GM19239 (cell line): ENCODE measurements around the gene SAA2.
A peak's percentile ranks its signal among the peaks of the same experiment; 100 is the strongest.
"Not testable (repeated sequence)": the region's sequence is repeated elsewhere in the genome, so short reads cannot be mapped to it uniquely, and the experiment has no call there.

Experiments used
- DNase-seq: peaks from one replicate; pipeline ENCODE4 v3.0.0; 2011; ENCODE audit warnings: low spot score; ENCODE audit not compliant: insufficient read length
- FAIRE-seq: peaks from 2 replicates; lab custom pipeline; 2011; peaks lifted over from hg19 to GRCh38; lab: Jason Lieb, UNC

Gene SAA2

DNA sequence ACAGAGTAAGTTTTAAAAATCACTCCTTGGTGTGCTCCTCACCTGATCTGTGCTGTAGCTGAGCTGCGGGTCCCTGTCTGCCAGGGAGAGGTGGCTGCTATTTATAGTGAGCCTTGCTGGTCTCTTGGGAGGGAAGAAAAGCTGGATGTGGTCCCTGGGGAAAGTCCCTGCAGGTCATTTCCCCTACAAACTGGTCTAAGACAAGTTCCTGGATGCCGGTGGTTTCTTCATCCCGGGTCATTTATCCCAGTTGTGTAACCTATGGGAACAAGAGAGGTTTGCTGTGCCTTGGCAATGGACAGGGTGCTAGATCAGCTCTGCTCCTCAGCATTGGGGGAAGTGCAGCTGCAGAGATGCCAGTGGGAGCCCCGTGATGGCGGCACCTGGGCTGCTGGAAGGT, at the start of gene SAA2:
SAA2 (minus strand) TSS at position 108 of the 400 bp plus-strand sequence. CDS start 657 bp downstream, outside the sequence.
- no peak for DNase-seq
- no peak for FAIRE-seq

DNA sequence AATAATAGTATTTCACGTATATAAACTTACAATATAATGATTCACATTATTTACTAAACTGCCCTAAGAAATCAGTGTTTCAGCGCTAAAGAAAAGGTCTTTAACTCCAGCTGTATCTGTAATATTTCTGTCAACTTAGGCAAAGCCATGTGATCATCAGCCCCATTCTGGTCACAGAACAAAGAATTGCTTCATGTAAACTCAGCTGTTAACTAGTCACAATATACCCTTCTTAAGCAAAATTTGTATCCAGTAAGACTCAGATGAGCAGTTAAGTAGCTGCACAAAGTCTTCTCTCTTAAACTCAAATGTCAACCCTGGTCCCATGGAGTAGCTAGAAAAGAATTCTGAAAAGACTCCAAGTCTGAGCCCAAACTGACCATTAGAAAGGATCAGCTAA, 46.8 kb upstream of the SAA2 start:
- DNase-seq (no peak), FAIRE-seq (no peak)

DNA sequence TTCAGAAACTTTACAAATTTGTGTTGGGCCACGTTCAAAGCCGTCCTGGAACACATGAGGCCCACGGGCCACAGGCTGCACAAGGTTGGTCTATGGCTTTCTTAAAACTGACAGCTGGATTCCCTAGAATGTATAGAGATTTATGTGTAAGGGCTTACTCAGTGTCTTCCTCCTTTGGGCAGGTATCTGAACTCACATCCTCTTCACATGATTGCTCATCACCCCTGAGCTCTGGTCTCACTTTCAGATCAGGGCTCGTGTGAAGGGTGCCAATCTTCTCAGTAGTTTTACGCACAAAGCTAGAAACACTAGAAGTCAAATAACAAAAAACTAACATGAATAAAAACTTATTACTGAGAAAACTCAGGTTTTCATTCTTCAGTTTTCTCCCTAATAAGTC, 46.4 kb upstream of the SAA2 start:
- DNase-seq (no peak), FAIRE-seq (no peak)

DNA sequence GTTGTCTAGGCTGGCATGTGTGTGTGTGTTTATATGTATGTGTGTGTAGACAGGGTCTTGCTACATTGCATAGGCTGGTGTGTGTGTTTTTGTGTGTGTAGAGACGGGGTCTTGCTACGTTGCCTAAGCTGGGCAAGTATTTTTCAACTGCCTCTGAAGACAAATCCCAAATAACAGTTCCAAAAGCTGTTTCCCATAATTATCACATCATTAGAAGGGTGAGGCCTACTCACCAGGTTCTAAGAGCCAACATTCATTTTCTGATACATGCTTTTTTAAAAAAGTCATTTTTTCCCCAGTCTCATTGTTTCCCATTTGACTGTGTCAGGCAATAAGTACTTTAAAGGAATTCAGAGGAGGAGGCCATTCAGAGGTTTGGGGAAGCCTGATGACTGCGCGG, 40.4 kb upstream of the SAA2 start:
- no peak for DNase-seq
- no peak for FAIRE-seq

DNA sequence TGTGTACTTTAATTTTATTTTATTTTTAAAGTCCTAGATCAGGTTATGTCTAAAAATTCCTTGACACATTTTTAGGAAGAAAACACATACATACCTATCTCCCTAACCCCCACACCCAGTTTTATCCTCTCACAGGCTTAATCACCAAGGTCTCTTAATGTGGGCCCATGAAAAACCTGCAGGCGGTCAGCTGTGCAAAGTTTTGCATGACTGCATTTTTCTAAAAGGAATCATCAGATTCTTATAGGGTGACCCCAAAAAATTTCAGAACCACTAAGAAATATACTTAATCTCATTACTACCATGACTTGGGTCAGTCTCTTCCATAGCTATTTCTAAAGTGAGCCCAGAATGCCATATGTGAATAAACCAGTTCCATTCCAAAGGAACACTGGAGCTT, 37.4 kb upstream of the SAA2 start:
- FAIRE-seq, result no peak
- no peak for DNase-seq

DNA sequence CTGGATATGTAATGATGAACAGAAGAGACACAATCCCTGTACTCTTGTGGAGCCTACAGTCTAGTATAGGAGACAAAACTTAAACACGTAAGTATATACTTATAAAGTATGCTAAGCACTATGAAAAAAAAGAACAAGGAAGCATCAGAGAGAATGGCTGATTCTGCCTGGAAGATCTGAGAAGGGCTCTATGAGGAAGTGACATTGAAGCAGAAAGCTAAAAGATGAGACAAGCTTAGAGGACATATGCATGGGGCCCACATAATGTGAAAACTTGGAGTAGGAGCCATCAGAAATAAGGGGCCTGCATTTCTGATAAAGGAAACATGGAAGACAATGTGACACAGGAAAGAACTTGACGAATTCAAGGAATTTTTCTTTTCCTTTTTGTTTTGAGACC, 34.2 kb upstream of the SAA2 start:
- DNase-seq, result no peak
- peak; percentile 49 for FAIRE-seq

DNA sequence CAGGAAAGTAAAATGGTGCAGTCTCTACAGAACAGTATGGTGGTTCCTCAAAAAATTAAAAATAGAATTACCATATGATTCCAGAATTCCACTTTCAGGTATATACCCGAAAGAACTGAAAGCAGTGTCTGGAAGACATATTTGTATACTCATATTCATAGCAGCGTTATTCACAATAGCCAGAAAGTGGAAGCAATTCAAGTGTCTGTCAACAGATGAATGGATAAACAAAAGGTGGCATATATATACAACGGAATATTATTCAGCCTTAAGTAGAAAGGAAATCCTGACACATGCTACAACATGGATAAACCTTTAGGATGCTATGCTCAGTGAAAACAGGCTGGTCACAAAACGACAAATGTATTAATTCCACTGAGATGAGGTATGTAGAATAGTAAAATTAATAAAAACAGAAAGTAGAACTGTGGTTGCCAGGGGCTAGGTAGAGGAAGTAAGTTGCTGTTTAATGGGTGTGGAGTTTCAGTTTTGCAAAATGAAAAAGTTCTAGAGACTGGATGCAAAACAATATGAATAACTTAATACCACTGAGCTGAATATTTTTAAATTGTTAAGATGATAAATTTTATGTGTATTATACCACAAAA, 32.1 kb upstream of the SAA2 start:
- DNase-seq (no peak), FAIRE-seq (peak; percentile 97)

DNA sequence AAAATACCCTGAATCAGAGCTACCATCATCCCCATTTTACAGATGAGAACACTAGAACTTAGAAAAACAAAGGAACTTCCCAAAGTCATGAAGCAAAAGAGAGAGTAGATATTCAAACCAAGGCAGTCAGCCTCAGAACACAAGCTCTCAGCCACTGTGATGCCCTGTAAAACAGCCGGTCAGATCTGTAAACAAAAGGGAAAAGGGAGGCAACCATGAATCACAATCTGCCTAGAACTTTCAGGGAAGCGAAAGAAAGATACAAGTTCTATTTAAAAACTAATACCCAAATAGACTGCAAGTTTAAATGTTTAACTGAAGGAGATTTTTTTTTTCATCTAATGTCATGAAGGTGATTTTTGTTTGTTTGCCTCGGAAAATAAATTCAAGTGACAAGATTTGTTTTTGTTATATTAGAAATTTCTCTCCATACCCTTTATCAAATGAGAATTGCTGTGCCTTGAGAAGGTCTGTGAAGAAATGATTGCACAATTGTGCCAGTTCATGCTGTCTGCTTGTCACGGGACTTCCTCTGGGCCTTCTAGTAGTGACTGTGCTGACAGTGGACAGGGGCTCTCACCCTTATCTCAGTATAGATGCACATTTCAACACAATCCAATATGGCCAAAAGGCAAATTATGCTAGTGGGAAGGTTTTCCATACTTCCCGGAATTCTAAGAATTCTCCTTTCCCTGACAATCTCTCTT, 29.2 kb upstream of the SAA2 start:
- FAIRE-seq (no peak), DNase-seq (no peak)

DNA sequence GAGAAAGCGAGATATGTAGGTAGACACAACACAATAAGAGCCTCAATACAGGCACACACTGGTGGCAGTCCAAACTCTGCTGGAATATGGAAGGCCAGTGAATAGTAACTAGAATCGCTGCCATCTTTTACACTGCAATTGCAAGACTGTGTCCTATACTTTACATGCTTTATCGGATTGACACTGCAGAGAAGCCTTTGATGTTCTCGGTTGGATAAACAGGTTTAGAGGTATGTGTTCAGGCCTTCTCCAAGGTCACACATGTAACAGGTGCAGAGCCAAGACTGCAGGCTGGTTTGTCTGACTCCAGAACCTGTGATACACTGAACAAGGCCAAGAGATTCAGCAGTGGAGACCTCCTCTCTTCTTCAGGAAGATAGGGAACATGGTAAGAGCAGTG, 22.7 kb upstream of the SAA2 start:
- no peak for FAIRE-seq
- DNase-seq, result no peak

DNA sequence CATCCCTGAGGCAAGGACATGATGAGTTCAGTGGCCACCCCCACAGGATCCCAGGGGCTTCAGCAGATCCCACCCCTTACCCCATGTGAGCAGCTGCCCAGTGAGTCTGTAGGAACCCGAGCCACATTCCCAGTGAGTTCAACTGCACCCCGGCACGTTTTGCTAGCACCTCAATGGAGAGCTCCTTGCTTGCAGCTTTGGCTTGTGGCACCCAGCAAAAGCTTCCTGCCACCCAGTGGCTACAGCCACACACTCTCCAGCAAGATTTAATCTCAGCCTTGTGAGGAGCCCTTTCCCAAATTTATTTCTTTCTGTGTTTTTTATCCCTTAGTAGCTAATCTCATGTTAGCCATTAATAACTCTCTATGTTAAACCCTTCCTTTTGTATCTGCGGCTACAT, 21.6 kb upstream of the SAA2 start:
- FAIRE-seq (no peak), DNase-seq (no peak)

DNA sequence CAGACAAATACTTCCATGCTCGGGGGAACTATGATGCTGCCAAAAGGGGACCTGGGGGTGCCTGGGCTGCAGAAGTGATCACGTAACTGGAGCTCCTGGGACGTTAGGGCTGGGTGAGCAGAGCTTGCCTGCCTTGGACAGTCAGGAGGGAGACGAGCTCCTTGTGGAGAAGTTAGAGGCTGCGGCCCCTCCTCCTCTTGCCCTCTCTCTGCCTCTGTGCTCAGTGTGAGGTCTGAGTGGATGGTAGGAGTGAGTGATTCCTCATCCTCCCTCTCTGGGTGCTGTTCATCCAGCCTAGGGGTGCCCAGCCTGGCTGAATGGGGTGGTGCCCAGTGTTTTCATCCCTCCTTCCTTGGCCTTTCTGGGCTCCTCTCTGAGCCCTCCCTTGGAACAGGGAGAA, 20.8 kb upstream of the SAA2 start:
- not testable (repeated sequence) for DNase-seq, FAIRE-seq

DNA sequence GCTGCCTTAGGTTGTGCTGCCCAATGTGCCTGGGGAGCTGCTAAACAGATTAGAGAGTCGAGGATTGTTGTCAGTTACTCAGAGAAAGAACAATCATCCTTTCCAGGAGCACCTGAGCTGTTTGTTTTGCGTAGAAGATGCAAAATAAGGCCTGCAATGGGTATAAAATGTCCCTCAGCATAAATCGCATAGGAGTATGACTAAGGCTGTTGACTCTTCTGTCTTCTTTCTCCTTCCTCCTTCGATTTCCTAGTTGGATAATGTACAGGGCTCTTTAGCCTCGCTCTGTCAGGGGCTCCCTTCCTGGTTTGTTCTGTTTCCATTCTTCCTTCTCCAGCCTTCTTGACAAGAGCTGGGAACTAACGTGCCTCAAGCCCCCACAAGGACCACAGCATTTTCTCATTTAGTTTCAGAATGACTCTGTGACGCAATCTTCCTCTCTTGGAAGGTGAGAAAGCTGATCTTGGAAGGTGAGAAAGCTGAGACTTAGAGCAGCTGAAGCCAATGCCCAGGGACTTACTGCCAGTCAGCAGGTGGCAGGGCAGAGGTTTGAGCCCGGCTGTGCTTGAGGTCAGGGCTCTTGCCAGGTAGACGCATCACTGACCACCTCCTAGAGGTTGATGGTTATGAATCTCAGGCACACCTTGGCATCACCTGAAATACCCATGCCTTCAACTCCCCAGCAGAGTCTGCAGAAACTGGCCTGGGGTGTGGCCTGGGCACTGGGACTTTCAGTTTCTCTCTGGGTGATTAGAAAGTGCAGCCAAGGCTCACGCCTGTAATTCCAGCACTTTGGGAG, 19.1 kb upstream of the SAA2 start:
- FAIRE-seq, result peak; percentile 95
- DNase-seq, result not testable (repeated sequence)

DNA sequence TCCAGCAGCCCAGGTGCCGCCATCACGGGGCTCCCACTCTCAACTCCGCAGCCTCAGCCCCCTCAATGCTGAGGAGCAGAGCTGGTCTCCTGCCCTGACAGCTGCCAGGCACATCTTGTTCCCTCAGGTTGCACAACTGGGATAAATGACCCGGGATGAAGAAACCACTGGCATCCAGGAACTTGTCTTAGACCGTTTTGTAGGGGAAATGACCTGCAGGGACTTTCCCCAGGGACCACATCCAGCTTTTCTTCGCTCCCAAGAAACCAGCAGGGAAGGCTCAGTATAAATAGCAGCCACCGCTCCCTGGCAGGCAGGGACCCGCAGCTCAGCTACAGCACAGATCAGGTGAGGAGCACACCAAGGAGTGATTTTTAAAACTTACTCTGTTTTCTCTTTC, 17.5 kb upstream of the SAA2 start, which contains the start of gene SAA1:
SAA1 (plus strand) TSS at position 316 of the 400 bp plus-strand sequence. CDS start 624 bp downstream, outside the sequence.
- DNase-seq (no peak), FAIRE-seq (peak; percentile 14)

DNA sequence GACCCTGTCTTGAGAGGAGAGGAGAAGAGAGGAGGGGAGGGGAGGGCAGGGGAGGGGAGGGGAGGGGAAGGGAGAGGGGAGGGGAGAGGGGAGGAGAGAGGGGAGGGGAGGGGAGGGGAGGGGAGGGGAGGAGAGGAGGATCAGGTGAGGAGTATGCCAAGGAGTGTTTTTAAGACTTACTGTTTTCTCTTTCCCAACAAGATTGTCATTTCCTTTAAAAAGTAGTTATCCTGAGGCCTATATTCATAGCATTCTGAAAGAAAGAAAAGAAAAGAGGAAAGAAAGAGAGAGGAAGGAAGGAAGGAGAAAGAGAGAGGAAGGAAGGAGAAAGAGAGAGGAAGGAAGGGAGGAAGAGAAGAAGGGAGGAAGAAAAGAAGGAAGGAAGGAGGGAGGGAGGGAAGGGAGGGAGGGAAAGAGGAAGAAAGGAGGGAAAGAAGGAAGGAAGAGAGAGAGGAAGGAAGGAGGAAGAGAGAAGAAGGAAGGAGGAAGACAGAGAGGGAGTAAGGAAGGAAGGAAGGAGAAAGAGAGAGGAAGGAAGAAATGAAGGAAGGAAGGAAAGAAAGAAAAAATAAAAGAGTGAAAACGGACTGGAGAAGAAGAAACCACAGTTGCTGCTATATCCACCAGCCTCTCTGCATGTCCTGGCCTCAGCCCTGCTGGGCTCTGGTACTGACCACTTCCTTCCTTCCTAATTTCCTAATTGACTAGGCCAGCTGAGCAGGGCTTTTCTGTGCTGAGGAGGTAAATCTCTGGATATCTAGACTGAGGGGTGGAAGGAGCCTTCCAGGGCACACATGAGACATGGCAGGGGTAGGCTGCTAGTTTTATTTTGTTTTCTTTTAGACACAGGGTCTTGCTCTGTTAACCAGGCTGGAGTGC, 16.4 kb upstream of the SAA2 start:
- DNase-seq (no peak), FAIRE-seq (no peak)

DNA sequence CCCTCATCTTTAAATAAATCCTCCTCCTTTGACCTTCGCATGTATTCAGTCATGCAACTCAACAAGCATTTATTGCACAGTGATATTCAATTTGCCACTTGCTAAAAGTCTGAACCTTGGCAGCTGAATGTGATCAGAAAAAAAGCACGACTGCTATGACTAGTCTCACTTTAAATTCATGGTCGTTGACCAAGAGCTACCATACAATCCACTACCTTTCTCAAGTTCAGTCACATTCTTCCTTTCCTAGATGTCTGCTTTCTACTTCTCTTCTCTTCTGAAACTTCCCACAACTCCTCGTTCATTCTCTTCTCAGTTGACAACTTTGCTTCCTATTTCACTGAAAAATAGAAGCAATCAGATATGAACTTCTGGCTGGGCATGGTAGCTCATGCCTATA, 15.6 kb upstream of the SAA2 start:
- DNase-seq, result no peak
- peak; percentile 77 for FAIRE-seq

DNA sequence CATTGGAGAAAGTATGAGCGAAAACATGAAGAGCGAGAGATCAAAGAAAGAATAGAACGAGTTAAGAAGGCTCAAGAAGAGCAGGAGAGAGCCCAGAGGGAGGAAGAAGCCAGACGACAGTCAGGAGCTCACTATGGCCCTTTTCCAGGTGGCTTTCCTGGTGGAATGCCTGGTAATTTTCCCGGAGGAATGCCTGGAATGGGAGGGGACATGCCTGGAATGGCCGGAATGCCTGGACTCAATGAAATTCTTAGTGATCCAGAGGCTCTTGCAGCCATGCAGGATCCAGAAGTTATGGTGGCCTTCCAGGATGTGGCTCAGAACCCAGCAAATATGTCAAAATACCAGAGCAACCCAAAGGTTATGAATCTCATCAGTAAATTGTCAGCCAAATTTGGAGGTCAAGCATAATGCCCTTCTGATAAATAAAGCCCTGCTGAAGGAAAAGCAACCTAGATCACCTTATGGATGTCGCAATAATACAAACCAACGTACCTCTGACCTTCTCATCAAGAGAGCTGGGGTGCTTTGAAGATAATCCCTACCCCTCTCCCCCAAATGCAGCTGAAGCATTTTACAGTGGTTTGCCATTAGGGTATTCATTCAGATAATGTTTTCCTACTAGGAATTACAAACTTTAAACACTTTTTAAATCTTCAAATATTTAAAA, 14.3 kb upstream of the SAA2 start:
- not testable (repeated sequence) for FAIRE-seq, DNase-seq

DNA sequence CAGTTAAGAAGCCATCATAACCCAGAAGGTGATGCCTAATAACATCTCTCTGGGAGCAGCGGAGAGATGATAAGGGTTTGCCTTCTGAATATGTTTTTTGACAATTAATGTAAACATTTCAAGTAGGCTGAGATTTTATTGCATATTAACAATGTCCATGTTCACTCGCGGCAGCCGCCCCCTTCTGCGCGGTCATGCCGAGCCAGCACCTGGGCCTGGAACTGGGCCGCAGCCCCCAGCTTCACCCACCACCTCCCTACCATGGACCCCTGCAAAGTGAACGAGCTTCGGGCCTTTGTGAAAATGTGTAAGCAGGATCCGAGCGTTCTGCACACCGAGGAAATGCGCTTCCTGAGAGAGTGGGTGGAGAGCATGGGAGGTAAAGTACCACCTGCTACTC, 13.3 kb upstream of the SAA2 start:
- no peak for FAIRE-seq
- no peak for DNase-seq

DNA sequence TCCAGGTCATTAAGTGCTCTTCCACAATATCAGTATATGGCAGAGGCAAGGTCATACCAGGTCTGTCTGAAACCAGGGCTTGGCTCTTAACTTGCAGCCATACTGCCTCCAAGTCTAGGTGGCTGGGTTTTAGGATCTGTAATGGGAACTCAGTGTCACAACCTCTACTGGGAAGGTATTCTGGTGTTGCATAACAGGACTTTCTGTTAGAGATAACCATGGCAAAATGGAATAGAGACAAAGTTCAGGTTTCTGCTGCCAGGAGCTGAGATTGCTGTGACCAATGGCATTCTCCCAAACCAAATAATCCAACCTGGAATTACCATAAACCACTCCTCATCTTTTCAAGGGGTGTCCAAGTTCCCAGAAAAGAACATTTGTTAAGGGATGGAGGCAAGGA, 10.8 kb upstream of the SAA2 start:
- DNase-seq (no peak), FAIRE-seq (no peak)

DNA sequence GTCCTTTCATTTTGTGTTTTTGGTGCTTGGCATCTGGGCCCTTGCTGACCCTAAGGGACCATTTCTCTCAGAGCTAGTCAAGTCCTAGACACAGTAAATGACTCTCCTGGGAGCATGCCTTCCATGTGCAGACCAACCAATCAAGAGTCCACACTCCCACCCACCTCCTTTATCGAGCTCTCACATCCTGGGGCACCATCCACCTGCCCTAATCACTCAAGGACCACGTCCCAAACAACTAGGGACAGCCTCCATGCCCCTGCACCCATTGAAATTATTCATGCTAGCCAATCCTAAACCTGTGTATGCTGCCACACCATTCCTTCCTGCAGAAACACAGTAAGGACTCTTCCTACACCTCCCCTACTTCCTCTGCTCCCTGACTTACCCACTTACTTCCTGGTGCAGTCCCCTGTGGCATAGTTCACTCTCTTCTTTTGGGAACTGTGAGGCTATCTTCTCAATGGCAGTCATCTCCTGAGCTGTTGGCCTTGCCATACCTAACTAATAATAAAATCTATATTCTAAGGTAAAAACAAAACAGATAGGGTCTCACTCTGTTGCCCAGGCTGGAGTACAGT, 6.4 kb upstream of the SAA2 start:
- no peak for FAIRE-seq
- DNase-seq, result no peak
